ENCODE data around the gene KCTD2. TPM values are rescaled to one million over a fixed set of nuclear protein-coding genes. Genes with fewer than 3 reads are reported as not detected.
A peak's percentile ranks its signal among the peaks of the same experiment; 100 is the strongest.

Gene KCTD2
- total RNA-seq, 4 donors from 2014 or later, result 29.4 to 51.1 (median 41.8) TPM

GRCh38 chr17:75084039-75084660, 37.1 kb downstream of the KCTD2 start:
- H3K27me3 ChIP-seq, result no peaks in the 10 kb centered on the region
- TF ChIP-seq CTCF (IDR thresholded peaks at IDR 0.05 in 4 of 5, conservative IDR thresholded peaks at IDR 0.05 in 1 of 5) (no peak), POLR2A (IDR thresholded peaks at IDR 0.05) (no peak)
- in situ Hi-C loops (cut with MboI; ENCODE audit: low sequenced_read_pairs in 4 of 4), result no loop called here
- no peak overlapping the region for H3K4me3 ChIP-seq
- peaks cover 15 to 23% of the 10 kb centered on the region in 2 donors for H3K4me1 ChIP-seq
- intact Hi-C loops (cut with DNase I; ENCODE audit: low total_unique reads), result no loop called here
- H3K27ac ChIP-seq, result no peak overlapping the region
- ATAC-seq (no peak), DNase-seq (no peak)
- no peaks in the 10 kb centered on the region for H3K9me3 ChIP-seq
- no peaks in the 10 kb centered on the region for H3K36me3 ChIP-seq

- H3K27me3 ChIP-seq, result no peaks in the 10 kb centered on the region
- DNase-seq, result no peak
- intact Hi-C loops (cut with DNase I; ENCODE audit: low total_unique reads), result no loop called here
- no peaks in the 10 kb centered on the region for H3K36me3 ChIP-seq
- in situ Hi-C loops (cut with MboI; ENCODE audit: low sequenced_read_pairs in 4 of 4), result no loop called here
- no peaks in the 10 kb centered on the region for H3K9me3 ChIP-seq
- peak overlapping the region in 1 of 4 donors; percentile 90 for H3K27ac ChIP-seq
- peaks cover 22 to 31% of the 10 kb centered on the region in 2 donors for H3K4me1 ChIP-seq
- peak overlapping the region in 1 of 4 donors; percentile 63 for H3K4me3 ChIP-seq
- ATAC-seq, result no peak
- TF ChIP-seq POLR2A (IDR thresholded peaks at IDR 0.05) (no peak), CTCF (IDR thresholded peaks at IDR 0.05 in 4 of 5, conservative IDR thresholded peaks at IDR 0.05 in 1 of 5) (no peak)
Observed at GRCh38 chr17:75086496-75087181, 39.6 kb downstream of the KCTD2 start.

- peak overlapping the region; percentile 77 to 90 (median 84) for H3K27ac ChIP-seq
Observed at GRCh38 chr17:75087182-75087557, 40.1 kb downstream of the KCTD2 start.

GRCh38 chr17:75087558-75088453, 40.8 kb downstream of the KCTD2 start, which contains the start of gene SLC16A5:
TSS of gene SLC16A5 (plus strand) at chr17:75087954. CDS start at chr17:75093637, 5,683 bp downstream.
- peak within 1 kb of the TSS; percentile 63 to 77 (median 70) for H3K4me3 ChIP-seq
- peaks cover 24 to 34% of the 10 kb centered on the region in 2 donors for H3K4me1 ChIP-seq
- ATAC-seq (peak; percentile 65 to 71), DNase-seq (peak; percentile 57 to 79)
- H3K27me3 ChIP-seq, result no peaks in the 10 kb centered on the region
- TF ChIP-seq POLR2A (IDR thresholded peaks at IDR 0.05), result peak; percentile 45 to 46
- peak in 1 of 5 experiments; percentile 4 for TF ChIP-seq CTCF (IDR thresholded peaks at IDR 0.05 in 4 of 5, conservative IDR thresholded peaks at IDR 0.05 in 1 of 5)
- H3K27ac ChIP-seq, result peak within 1 kb of the TSS; percentile 77 to 90 (median 84)
- H3K36me3 ChIP-seq, result no peaks in the 10 kb centered on the region
- intact Hi-C loops (cut with DNase I; ENCODE audit: low total_unique reads), result no loop called here
- no peaks in the 10 kb centered on the region for H3K9me3 ChIP-seq
- in situ Hi-C loops (cut with MboI; ENCODE audit: low sequenced_read_pairs in 4 of 4), result no loop called here

More at GRCh38 chr17:75087182-75087557, 40.1 kb downstream of the KCTD2 start:
- Histone ChIP-seq H3K9me3 (no peaks in the 10 kb centered on the region), H3K36me3 (no peaks in the 10 kb centered on the region), H3K4me1 (peaks cover 24 to 34% of the 10 kb centered on the region in 2 donors), H3K4me3 (peak overlapping the region; percentile 63 to 77 (median 70)), H3K27me3 (no peaks in the 10 kb centered on the region)
- in situ Hi-C loops (cut with MboI; ENCODE audit: low sequenced_read_pairs in 4 of 4), result no loop called here
- no peak for DNase-seq
- no peak for ATAC-seq
- intact Hi-C loops (cut with DNase I; ENCODE audit: low total_unique reads), result no loop called here
- no peak for TF ChIP-seq CTCF (IDR thresholded peaks at IDR 0.05 in 4 of 5, conservative IDR thresholded peaks at IDR 0.05 in 1 of 5)
- TF ChIP-seq POLR2A (IDR thresholded peaks at IDR 0.05), result no peak
